Esophagus muscularis mucosa (tissue), 4 donors: ENCODE results near the gene WNT7A.
"Not testable (repeated sequence)": the region's sequence is repeated elsewhere in the genome, so short reads cannot be mapped to it uniquely, and the experiment has no call there.

Experiments
- CTCF ChIP-seq, 3 experiments: fragments of 200-600 bp in 2 of 3; fragments of 450-650 bp in 1 of 3; sonication (generic) in 2 of 3; IDR thresholded peaks; one replicate each; pipeline ENCODE4 v1.5.1; 2017 to 2019; ENCODE audit warnings: antibody characterized with exemption in 3 of 3, mild to moderate bottlenecking in 2 of 3, moderate library complexity in 1 of 3
- EP300 ChIP-seq: sonication (generic); formaldehyde crosslinking; IDR thresholded peaks from one replicate; pipeline ENCODE4 v1.6.1; 2017; ENCODE audit warnings: antibody characterized with exemption
- POLR2A ChIP-seq: fragments of 450-650 bp; IDR thresholded peaks from one replicate; pipeline ENCODE4 v1.6.1; 2017; ENCODE audit warnings: antibody characterized with exemption, moderate library complexity, mild to moderate bottlenecking, low read depth
- POLR2AphosphoS5 ChIP-seq, 2 donors: sonication (generic); formaldehyde crosslinking; IDR thresholded peaks; one replicate each; pipeline ENCODE4 v1.6.1; 2017; ENCODE audit warnings: antibody characterized with exemption in 2 of 2

- not testable (repeated sequence) for TF ChIP-seq CTCF (IDR thresholded peaks at IDR 0.05); POLR2A; POLR2AphosphoS5 (IDR thresholded peaks at IDR 0.05); EP300
Observed at GRCh38 chr3:13928741-13929140, 48.9 kb upstream of the WNT7A start.
